Caco-2 (cell line): ENCODE measurements around the gene SLC22A23. TPM values are rescaled to one million over a fixed set of nuclear protein-coding genes. Genes with fewer than 3 reads are reported as not detected.

Source experiments
- Bru-seq: library from RNA; stranded (reverse); fragments of 400-500 nt; gene quantifications from one replicate; lab custom pipeline; 2021; lab: Mats Ljungman, UMichigan
- BruChase-seq, 2 experiments: library from RNA; stranded (reverse); fragments of 400-500 nt; gene quantifications; one replicate each; lab custom pipeline; 2021; lab: Mats Ljungman, UMichigan
- BruUV-seq: library from RNA; stranded (reverse); fragments of 400-500 nt; replicated peaks from 2 replicates; lab custom pipeline; 2021; lab: Mats Ljungman, UMichigan
- CTCF ChIA-PET: fragments of 300-600 bp; sonication (Branson Sonifier 250); formaldehyde crosslinking; loops from one replicate; lab custom pipeline; 2022; ENCODE audit warnings: antibody characterized with exemption; lab: Charles Lee
- POLR2A ChIA-PET: fragments of 300-600 bp; sonication (Branson Sonifier 250); formaldehyde crosslinking; loops from one replicate; lab custom pipeline; 2022; ENCODE audit warnings: antibody characterized with exemption; lab: Charles Lee
- DNase-seq, 2 experiments: peaks; one replicate each; pipeline versions ENCODE4 v3.0.0 to v3.0.0-alpha.2; 2020 to 2022
- H3K27me3 ChIP-seq: replicated peaks from 2 replicates; pipeline ENCODE4 v1.6.0; 2011; ENCODE audit warnings: low read length; ENCODE audit not compliant: control insufficient read depth, insufficient read depth
- H3K36me3 ChIP-seq: 2 replicates; pipeline ENCODE4 v1.5.1; 2011; ENCODE audit warnings: low read length; ENCODE audit not compliant: control insufficient read depth, insufficient read depth
- H3K4me1 ChIP-seq: fragments of 250-450 bp; sonication (Bioruptor Pico); 2 replicates; pipeline ENCODE4 v1.5.1; 2020; ENCODE audit warnings: mild to moderate bottlenecking
- H3K4me3 ChIP-seq: 2 replicates; pipeline ENCODE4 v1.5.1; 2011; ENCODE audit warnings: low read depth, mild to moderate bottlenecking, control low read depth, low read length
- H3K9me3 ChIP-seq: fragments of 250-450 bp; sonication (Bioruptor Pico); 2 replicates; pipeline ENCODE4 v1.5.1; 2020; ENCODE audit warnings: mild to moderate bottlenecking, moderate library complexity
- H3K27ac Mint-ChIP-seq: one replicate; pipeline ENCODE4 v1.8.0; 2022; ENCODE audit warnings: mixed read lengths; ENCODE audit not compliant: unreplicated experiment
- H3K27me3 Mint-ChIP-seq: one replicate; pipeline ENCODE4 v1.8.0; 2022; ENCODE audit warnings: mixed read lengths; ENCODE audit not compliant: insufficient read depth, unreplicated experiment
- H3K36me3 Mint-ChIP-seq: one replicate; pipeline ENCODE4 v1.8.0; 2022; ENCODE audit warnings: mild to moderate bottlenecking, mixed read lengths; ENCODE audit not compliant: insufficient read depth, unreplicated experiment
- H3K4me1 Mint-ChIP-seq: one replicate; pipeline ENCODE4 v1.8.0; 2022; ENCODE audit warnings: low read depth, mixed read lengths; ENCODE audit not compliant: unreplicated experiment
- H3K4me3 Mint-ChIP-seq: one replicate; pipeline ENCODE4 v1.8.0; 2022; ENCODE audit warnings: mild to moderate bottlenecking, moderate library complexity, mixed read lengths; ENCODE audit not compliant: unreplicated experiment
- H3K9me3 Mint-ChIP-seq: one replicate; pipeline ENCODE4 v1.8.0; 2022; ENCODE audit warnings: mixed read lengths; ENCODE audit not compliant: unreplicated experiment
- intact Hi-C: fragments of 100-400 bp; cut with micrococcal nuclease; formaldehyde crosslinking; loops from one replicate; pipeline ENCODE4 v1.10.0; 2022; ENCODE audit not compliant: unreplicated experiment
- long read RNA-seq: library from polyadenylated mRNA; stranded (forward); transcript quantifications from one replicate; pipeline ENCODE4 v2.0.0, GENCODE V29; 2022
- total RNA-seq: library from RNA; stranded (reverse); gene quantifications from 2 replicates; pipeline ENCODE4 v1.2.3, GENCODE V29; 2022
- TF ChIP-seq, protein P1 (sequence below), 2 experiments: fragments of 200-600 bp in 1 of 2; IDR thresholded peaks; 1 replicate in 1 of 2; 2 replicates in 1 of 2; pipeline versions ENCODE4 v1.5.1 to v1.8.0; 2011 to 2022; ENCODE audit warnings: antibody characterized with exemption in 1 of 2, control low read depth in 1 of 2, inconsistent platforms in 1 of 2, low read depth in 1 of 2, low read length in 1 of 2, mild to moderate bottlenecking in 1 of 2, moderate library complexity in 1 of 2; ENCODE audit not compliant: insufficient read depth in 1 of 2, severe bottlenecking in 1 of 2, unreplicated experiment in 1 of 2

The SLC22A23 gene
- total RNA-seq, result 44.9 and 45.5 TPM in 2 replicates
- Bru-seq, nascent RNA, result percentile 84 among the genes with signal in this experiment
- BruChase-seq, experiment 1, labeled RNA remaining after a 2-hour chase, result percentile 86 among the genes with signal in this experiment
- BruChase-seq, experiment 2, labeled RNA remaining after a 6-hour chase, result percentile 82 among the genes with signal in this experiment
- long read RNA-seq, full-length matches to known transcripts, result 13 of 33 reads
- long read RNA-seq, partial matches to known transcripts, result 11 of 33 reads
- long read RNA-seq, other reads (novel, unspliced or antisense), result 9 of 33 reads

GRCh38 chr6:3456898-3457709 is at the start of gene SLC22A23:
TSS of gene SLC22A23 (minus strand) at chr6:3457050. CDS start at chr6:3456559, 491 bp downstream.
- Mint-ChIP-seq H3K36me3 (no peaks in the 10 kb centered on the region), H3K4me1 (peaks cover 9% of the 10 kb centered on the region), H3K4me3 (peak within 1 kb of the TSS; percentile 77), H3K27me3 (no peaks in the 10 kb centered on the region), H3K9me3 (no peaks in the 10 kb centered on the region), H3K27ac (peak within 1 kb of the TSS; percentile 21)
- ChIA-PET CTCF (interaction anchor here (0.6 to 1.5 kb wide), 19 partner anchors 13 to 208 kb away, joined by 3 to 8 read pairs (median 3); no protein-coding TSS in a partner anchor), POLR2A (interaction anchor here (0.5 to 0.6 kb wide), 2 partner anchors 10 to 27 kb away, joined by 3 read pairs; no protein-coding TSS in a partner anchor)
- H3K9me3 ChIP-seq, result no peaks in the 10 kb centered on the region
- intact Hi-C loops, result loop anchor here (5.0 kb wide), 3 partner anchors 45 to 275 kb away; no protein-coding TSS in a partner anchor
- peak; percentile 81 to 88 for DNase-seq
- no TSS peak for BruUV-seq
- H3K36me3 ChIP-seq, result no peaks in the 10 kb centered on the region
- peaks cover 10% of the 10 kb centered on the region; the same call in 1 of the 2 replicates for H3K4me1 ChIP-seq
- TF ChIP-seq, protein P1, sequence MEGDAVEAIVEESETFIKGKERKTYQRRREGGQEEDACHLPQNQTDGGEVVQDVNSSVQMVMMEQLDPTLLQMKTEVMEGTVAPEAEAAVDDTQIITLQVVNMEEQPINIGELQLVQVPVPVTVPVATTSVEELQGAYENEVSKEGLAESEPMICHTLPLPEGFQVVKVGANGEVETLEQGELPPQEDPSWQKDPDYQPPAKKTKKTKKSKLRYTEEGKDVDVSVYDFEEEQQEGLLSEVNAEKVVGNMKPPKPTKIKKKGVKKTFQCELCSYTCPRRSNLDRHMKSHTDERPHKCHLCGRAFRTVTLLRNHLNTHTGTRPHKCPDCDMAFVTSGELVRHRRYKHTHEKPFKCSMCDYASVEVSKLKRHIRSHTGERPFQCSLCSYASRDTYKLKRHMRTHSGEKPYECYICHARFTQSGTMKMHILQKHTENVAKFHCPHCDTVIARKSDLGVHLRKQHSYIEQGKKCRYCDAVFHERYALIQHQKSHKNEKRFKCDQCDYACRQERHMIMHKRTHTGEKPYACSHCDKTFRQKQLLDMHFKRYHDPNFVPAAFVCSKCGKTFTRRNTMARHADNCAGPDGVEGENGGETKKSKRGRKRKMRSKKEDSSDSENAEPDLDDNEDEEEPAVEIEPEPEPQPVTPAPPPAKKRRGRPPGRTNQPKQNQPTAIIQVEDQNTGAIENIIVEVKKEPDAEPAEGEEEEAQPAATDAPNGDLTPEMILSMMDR (IDR thresholded peaks at IDR 0.05; ENCODE audit: insufficient read depth in 1 of 2, low read depth in 1 of 2, low read length in 1 of 2, severe bottlenecking in 1 of 2, unreplicated experiment in 1 of 2), result peak; percentile 43 to 83
- peak within 1 kb of the TSS; percentile 87 for H3K4me3 ChIP-seq
- H3K27me3 ChIP-seq, result no peaks in the 10 kb centered on the region

GRCh38 chr6:3506200-3506599 is 49.4 kb upstream of the SLC22A23 start:
- Histone ChIP-seq H3K4me1 (peaks cover 26% of the 10 kb centered on the region), H3K36me3 (no peaks in the 10 kb centered on the region), H3K9me3 (no peaks in the 10 kb centered on the region), H3K27me3 (no peaks in the 10 kb centered on the region), H3K4me3 (no peak overlapping the region)
- Mint-ChIP-seq H3K4me3 (no peak overlapping the region), H3K9me3 (no peaks in the 10 kb centered on the region), H3K27ac (no peak overlapping the region), H3K4me1 (peaks cover 29% of the 10 kb centered on the region), H3K27me3 (no peaks in the 10 kb centered on the region), H3K36me3 (no peaks in the 10 kb centered on the region)
- DNase-seq, result no peak
- POLR2A ChIA-PET, result no interaction called here
- TF ChIP-seq, protein P1 (IDR thresholded peaks at IDR 0.05; ENCODE audit: insufficient read depth in 1 of 2, low read depth in 1 of 2, low read length in 1 of 2, severe bottlenecking in 1 of 2, unreplicated experiment in 1 of 2), result no peak
- CTCF ChIA-PET, result no interaction called here
- no TSS peak for BruUV-seq
- intact Hi-C loops, result no loop called here
